Loucy (cell line): Measurements from ENCODE around the gene MGAT5.

Experiments used
- H2AFZ ChIP-seq: fragments of 200-600 bp; sonication (generic); 2 replicates; pipeline ENCODE4 v1.6.0; 2016; ENCODE audit warnings: antibody characterized with exemption, mild to moderate bottlenecking, low read length, moderate library complexity
- H3F3A ChIP-seq: fragments of 200-600 bp; 2 replicates; pipeline ENCODE4 v1.6.0; 2016; ENCODE audit warnings: antibody characterized with exemption, low read depth, mild to moderate bottlenecking
- H3K27me3 ChIP-seq: fragments of 200-600 bp; sonication (generic); 2 replicates; pipeline ENCODE4 v1.6.1; 2014; ENCODE audit warnings: low read length, mild to moderate bottlenecking; ENCODE audit not compliant: insufficient read depth, poor library complexity, severe bottlenecking
- H3K36me3 ChIP-seq: fragments of 200-600 bp; sonication (generic); 2 replicates; pipeline ENCODE4 v1.6.1; 2016; ENCODE audit warnings: low read length; ENCODE audit not compliant: insufficient read depth
- H3K4me1 ChIP-seq: fragments of 200-600 bp; sonication (generic); 2 replicates; pipeline ENCODE4 v1.5.1; 2014; ENCODE audit warnings: low read length, mild to moderate bottlenecking; ENCODE audit not compliant: insufficient read depth, poor library complexity, severe bottlenecking
- H3K4me2 ChIP-seq: fragments of 200-600 bp; sonication (generic); 2 replicates; pipeline ENCODE4 v1.6.0; 2014; ENCODE audit warnings: antibody characterized with exemption, low read length, low read depth, mild to moderate bottlenecking; ENCODE audit not compliant: poor library complexity, severe bottlenecking
- H3K4me3 ChIP-seq: fragments of 200-600 bp; sonication (generic); 2 replicates; pipeline ENCODE4 v1.5.1; 2014; ENCODE audit warnings: low read length, mild to moderate bottlenecking, mixed read lengths; ENCODE audit not compliant: poor library complexity, severe bottlenecking
- H3K79me2 ChIP-seq: fragments of 200-600 bp; sonication (generic); 2 replicates; pipeline ENCODE4 v1.6.1; 2014; ENCODE audit warnings: low read length; ENCODE audit not compliant: insufficient read depth
- H3K9ac ChIP-seq: fragments of 200-600 bp; sonication (generic); 2 replicates; pipeline ENCODE4 v1.6.0; 2014; ENCODE audit warnings: mild to moderate bottlenecking, low read depth, low read length, moderate library complexity; ENCODE audit not compliant: poor library complexity, severe bottlenecking
- H3K9me2 ChIP-seq: fragments of 200-600 bp; sonication (generic); replicated peaks from 2 replicates; pipeline ENCODE4 v1.6.1; 2016; ENCODE audit warnings: low read depth, low read length, mixed read lengths
- H3K9me3 ChIP-seq: fragments of 200-600 bp; sonication (generic); 2 replicates; pipeline ENCODE4 v1.6.1; 2014; ENCODE audit warnings: mild to moderate bottlenecking, antibody characterized with exemption, low read length, low read depth; ENCODE audit not compliant: insufficient read depth
- H4K20me1 ChIP-seq: fragments of 200-600 bp; sonication (generic); 2 replicates; pipeline ENCODE4 v1.6.0; 2014; ENCODE audit warnings: antibody characterized with exemption, low read length, mild to moderate bottlenecking; ENCODE audit not compliant: insufficient read depth, poor library complexity, severe bottlenecking
- EZH2phosphoT487 ChIP-seq: fragments of 200-600 bp; IDR thresholded peaks from 2 replicates; pipeline ENCODE4 v1.6.1; 2018; ENCODE audit warnings: antibody characterized with exemption, mild to moderate bottlenecking, moderate library complexity, borderline replicate concordance
- TF ChIP-seq, protein P1 (sequence below): fragments of 200-600 bp; sonication (generic); conservative IDR thresholded peaks from 2 replicates; pipeline ENCODE4 v1.5.1; 2014; ENCODE audit warnings: mild to moderate bottlenecking, antibody characterized with exemption, low read length

Gene MGAT5

DNA sequence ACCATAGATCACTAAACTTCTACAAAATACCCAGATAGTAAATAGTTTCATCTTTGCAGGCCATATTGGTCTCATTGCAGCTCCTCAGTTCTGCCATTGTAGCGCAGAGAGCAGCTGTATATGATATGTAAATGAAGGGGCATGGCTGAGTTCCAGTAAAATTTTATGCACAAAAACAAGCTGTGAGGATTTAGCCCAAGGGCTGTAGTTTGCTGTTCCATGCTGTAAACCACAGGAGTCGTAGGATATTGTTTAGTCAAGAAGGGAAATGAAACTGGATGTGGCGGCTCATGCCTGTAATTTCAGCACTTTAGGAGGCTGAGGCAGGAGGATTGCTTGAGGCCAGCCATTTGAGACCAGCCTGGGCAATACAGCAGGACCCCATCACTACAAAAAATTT, 83.0 kb downstream of the MGAT5 start:
- Histone ChIP-seq H3K9me2 (no peaks in the 10 kb centered on the region), H3K79me2 (no peaks in the 10 kb centered on the region; the same call in 1 of the 2 replicates), H3K4me1 (no peaks in the 10 kb centered on the region), H3K4me2 (no peak overlapping the region), H3K9me3 (no peaks in the 10 kb centered on the region), H3F3A (no peaks in the 10 kb centered on the region), H4K20me1 (no peaks in the 10 kb centered on the region), H3K36me3 (peaks cover 34% of the 10 kb centered on the region), H3K9ac (no peak overlapping the region), H3K4me3 (no peak overlapping the region), H3K27me3 (no peaks in the 10 kb centered on the region), H2AFZ (no peak overlapping the region)
- TF ChIP-seq EZH2phosphoT487, result no peak
- TF ChIP-seq, protein P1, sequence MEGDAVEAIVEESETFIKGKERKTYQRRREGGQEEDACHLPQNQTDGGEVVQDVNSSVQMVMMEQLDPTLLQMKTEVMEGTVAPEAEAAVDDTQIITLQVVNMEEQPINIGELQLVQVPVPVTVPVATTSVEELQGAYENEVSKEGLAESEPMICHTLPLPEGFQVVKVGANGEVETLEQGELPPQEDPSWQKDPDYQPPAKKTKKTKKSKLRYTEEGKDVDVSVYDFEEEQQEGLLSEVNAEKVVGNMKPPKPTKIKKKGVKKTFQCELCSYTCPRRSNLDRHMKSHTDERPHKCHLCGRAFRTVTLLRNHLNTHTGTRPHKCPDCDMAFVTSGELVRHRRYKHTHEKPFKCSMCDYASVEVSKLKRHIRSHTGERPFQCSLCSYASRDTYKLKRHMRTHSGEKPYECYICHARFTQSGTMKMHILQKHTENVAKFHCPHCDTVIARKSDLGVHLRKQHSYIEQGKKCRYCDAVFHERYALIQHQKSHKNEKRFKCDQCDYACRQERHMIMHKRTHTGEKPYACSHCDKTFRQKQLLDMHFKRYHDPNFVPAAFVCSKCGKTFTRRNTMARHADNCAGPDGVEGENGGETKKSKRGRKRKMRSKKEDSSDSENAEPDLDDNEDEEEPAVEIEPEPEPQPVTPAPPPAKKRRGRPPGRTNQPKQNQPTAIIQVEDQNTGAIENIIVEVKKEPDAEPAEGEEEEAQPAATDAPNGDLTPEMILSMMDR, result no peak

DNA sequence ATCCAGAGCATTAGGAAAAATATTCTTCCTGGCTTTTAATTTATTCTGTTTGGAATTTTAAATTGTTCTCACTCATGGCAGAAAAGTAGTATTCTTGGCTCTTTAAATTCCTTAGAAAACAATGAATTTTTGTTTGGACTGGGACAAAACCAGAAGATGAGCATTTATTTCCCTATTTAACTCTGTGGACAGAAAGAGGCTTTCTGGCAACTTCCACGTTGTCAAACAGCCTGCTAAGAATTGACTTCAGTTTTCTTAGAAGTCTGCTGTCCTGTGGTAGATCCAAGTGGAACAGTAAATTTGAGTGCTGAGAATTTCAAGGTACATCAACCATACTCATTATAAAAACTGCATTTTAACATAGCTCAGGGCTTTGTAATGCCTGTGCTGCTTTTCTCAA, 83.8 kb downstream of the MGAT5 start:
- H3K9me3 ChIP-seq, result no peaks in the 10 kb centered on the region
- TF ChIP-seq, protein P1, result no peak
- TF ChIP-seq EZH2phosphoT487, result no peak
- H2AFZ ChIP-seq, result no peak overlapping the region
- H3K79me2 ChIP-seq, result no peaks in the 10 kb centered on the region; the same call in 1 of the 2 replicates
- H3F3A ChIP-seq, result no peaks in the 10 kb centered on the region
- peaks cover 41% of the 10 kb centered on the region for H3K36me3 ChIP-seq
- no peak overlapping the region for H3K4me2 ChIP-seq
- H3K9me2 ChIP-seq, result no peaks in the 10 kb centered on the region
- no peaks in the 10 kb centered on the region for H4K20me1 ChIP-seq
- no peaks in the 10 kb centered on the region for H3K27me3 ChIP-seq
- no peak overlapping the region for H3K4me3 ChIP-seq
- no peaks in the 10 kb centered on the region for H3K4me1 ChIP-seq
- no peak overlapping the region for H3K9ac ChIP-seq

DNA sequence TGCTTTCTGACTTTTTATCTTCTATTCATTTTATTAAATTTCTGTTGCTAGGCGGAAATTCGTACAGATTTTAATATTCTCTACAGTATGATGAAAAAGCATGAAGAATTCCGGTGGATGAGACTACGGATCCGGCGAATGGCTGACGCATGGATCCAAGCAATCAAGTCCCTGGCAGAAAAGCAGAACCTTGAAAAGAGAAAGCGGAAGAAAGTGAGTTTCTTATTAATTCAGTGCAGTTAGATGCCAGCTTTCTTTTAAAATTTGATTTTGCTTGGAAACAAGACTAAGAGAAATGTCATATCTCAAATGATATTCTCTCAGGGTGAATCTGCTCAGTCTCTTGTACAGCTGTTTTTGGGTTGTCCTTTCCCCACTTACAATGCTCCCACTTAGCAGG, 84.3 kb downstream of the MGAT5 start:
- Histone ChIP-seq H3K9me2 (no peaks in the 10 kb centered on the region), H3K79me2 (no peaks in the 10 kb centered on the region; the same call in 1 of the 2 replicates), H3K9me3 (no peaks in the 10 kb centered on the region), H4K20me1 (no peaks in the 10 kb centered on the region), H3K4me2 (no peak overlapping the region), H3K4me3 (no peak overlapping the region), H2AFZ (no peak overlapping the region), H3K4me1 (no peaks in the 10 kb centered on the region), H3K36me3 (peaks cover 46% of the 10 kb centered on the region), H3K27me3 (no peaks in the 10 kb centered on the region), H3F3A (no peaks in the 10 kb centered on the region), H3K9ac (no peak overlapping the region)
- no peak for TF ChIP-seq EZH2phosphoT487
- TF ChIP-seq, protein P1, result no peak
